ENCODE measurements around the gene RPS6KA5.

The RPS6KA5 gene

DNA sequence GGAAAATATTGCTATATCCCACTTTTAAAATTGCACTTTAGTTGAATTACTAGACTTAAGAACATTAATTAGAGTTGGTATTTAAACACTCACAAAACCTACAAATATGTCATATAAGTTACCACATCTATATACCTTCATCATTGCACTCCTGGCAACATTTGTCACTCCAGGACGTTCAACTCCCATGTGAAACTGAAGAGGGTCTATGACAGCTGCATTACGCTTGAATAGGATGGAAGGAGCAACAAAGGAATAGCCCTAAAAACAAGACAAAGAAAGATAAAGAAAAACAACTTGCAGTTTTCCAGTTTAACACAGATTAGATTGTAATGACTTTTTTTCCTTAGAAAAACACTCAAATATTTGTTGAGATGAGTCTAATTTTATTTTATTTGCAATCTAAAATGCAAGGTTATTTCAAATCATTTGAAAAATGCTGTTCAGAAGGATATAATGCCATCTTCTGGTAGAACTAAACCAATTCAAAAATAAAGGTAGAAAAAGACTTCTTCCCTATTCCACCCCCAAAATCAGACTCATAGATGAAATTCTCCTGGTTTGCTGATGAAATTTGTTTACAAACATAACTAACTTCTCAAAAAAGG lies 159.9 kb downstream of the RPS6KA5 start:
- H2BK120ac ChIP-seq (ENCODE audit: insufficient read depth, low read length, poor library complexity): no peak overlapping the region
- no peak overlapping the region for H4K91ac ChIP-seq (ENCODE audit: low read depth, low read length)
- no peaks in the 10 kb centered on the region for H3K27me3 ChIP-seq (ENCODE audit: insufficient read depth, low read length)
- no peak overlapping the region for H3K4ac ChIP-seq (ENCODE audit: low read depth, low read length)
- H3K9me3 ChIP-seq (ENCODE audit: insufficient read depth, low read depth, low read length): no peaks in the 10 kb centered on the region
- no peak overlapping the region for H3K4me3 ChIP-seq (ENCODE audit: low read depth, low read length)
- no peak overlapping the region for H4K8ac ChIP-seq (ENCODE audit: low read depth, low read length)
- H4K12ac ChIP-seq (ENCODE audit: low read depth, low read length): no peak overlapping the region
- DNase-seq: no peak
- H3K4me1 ChIP-seq (ENCODE audit: control insufficient read depth in 1 of 2, insufficient read depth in 2 of 2, low read length in 2 of 2): no peaks in the 10 kb centered on the region
- H3K14ac ChIP-seq (ENCODE audit: low read length): no peak overlapping the region
- no peak overlapping the region for H3K23ac ChIP-seq (ENCODE audit: low read length)
- WGBS (ENCODE audit: extremely low coverage, insufficient coverage, insufficient read length): no CpG with 5 or more reads among the region's 2 CpGs
- no peak overlapping the region for H2AFZ ChIP-seq (ENCODE audit: insufficient read depth, low read length, poor library complexity)
- no peaks in the 10 kb centered on the region for H3K79me1 ChIP-seq (ENCODE audit: low read length)
- H3K79me2 ChIP-seq (ENCODE audit: control insufficient read depth, insufficient read depth, low read length, poor library complexity): no peaks in the 10 kb centered on the region
- no peak overlapping the region for H2AK5ac ChIP-seq (ENCODE audit: low read length)
- no peak overlapping the region for H3K4me2 ChIP-seq (ENCODE audit: low read length)
- no peak overlapping the region for H2BK12ac ChIP-seq (ENCODE audit: low read length)
- H2BK5ac ChIP-seq (ENCODE audit: low read depth, low read length, poor library complexity): no peak overlapping the region
- H3K27ac ChIP-seq (ENCODE audit: low read depth, low read length): no peak overlapping the region
- peaks cover 0 to 2% of the 10 kb centered on the region in 2 experiments for H3K36me3 ChIP-seq (ENCODE audit: control insufficient read depth in 1 of 2, insufficient read depth in 2 of 2, low read length in 2 of 2)
- no peak overlapping the region for H3K18ac ChIP-seq (ENCODE audit: low read length)
- no peak overlapping the region for H3K9ac ChIP-seq (ENCODE audit: low read length)

DNA sequence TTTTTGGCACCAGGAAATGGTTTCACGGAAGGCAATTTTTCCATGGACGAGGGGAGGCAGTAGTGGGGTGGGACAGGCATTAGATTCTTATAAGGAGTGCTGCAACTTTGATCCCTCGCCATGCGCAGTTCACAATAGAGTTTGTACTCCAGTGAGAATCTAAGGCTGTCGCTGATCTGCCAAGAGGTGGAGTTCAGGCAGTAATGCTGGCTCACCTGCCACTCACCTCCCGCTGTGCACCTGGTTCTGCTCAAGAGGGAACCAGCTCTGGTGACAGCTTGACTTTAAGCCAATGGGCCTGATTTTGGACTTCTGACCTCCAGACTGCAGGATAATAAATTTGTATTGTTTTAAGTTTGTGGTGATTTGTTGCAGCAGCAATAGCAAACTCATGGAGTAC lies 163.4 kb downstream of the RPS6KA5 start:
- H3K79me1 ChIP-seq (ENCODE audit: low read length): no peaks in the 10 kb centered on the region
- H3K23ac ChIP-seq (ENCODE audit: low read length): no peak overlapping the region
- no peak overlapping the region for H3K4me3 ChIP-seq (ENCODE audit: low read depth, low read length)
- H4K91ac ChIP-seq (ENCODE audit: low read depth, low read length): no peak overlapping the region
- no peak overlapping the region for H2AFZ ChIP-seq (ENCODE audit: insufficient read depth, low read length, poor library complexity)
- no peak overlapping the region for H3K14ac ChIP-seq (ENCODE audit: low read length)
- H3K4ac ChIP-seq (ENCODE audit: low read depth, low read length): no peak overlapping the region
- no peak overlapping the region for H2BK12ac ChIP-seq (ENCODE audit: low read length)
- no peaks in the 10 kb centered on the region for H3K79me2 ChIP-seq (ENCODE audit: control insufficient read depth, insufficient read depth, low read length, poor library complexity)
- H3K4me1 ChIP-seq (ENCODE audit: control insufficient read depth in 1 of 2, insufficient read depth in 2 of 2, low read length in 2 of 2): no peaks in the 10 kb centered on the region
- no peaks in the 10 kb centered on the region for H3K9me3 ChIP-seq (ENCODE audit: insufficient read depth, low read depth, low read length)
- H3K36me3 ChIP-seq (ENCODE audit: control insufficient read depth in 1 of 2, insufficient read depth in 2 of 2, low read length in 2 of 2): peaks cover 0 to 2% of the 10 kb centered on the region in 2 experiments
- H3K18ac ChIP-seq (ENCODE audit: low read length): no peak overlapping the region
- no peak overlapping the region for H2BK120ac ChIP-seq (ENCODE audit: insufficient read depth, low read length, poor library complexity)
- no peak for DNase-seq
- H3K27me3 ChIP-seq (ENCODE audit: insufficient read depth, low read length): no peaks in the 10 kb centered on the region
- H2BK5ac ChIP-seq (ENCODE audit: low read depth, low read length, poor library complexity): no peak overlapping the region
- H3K4me2 ChIP-seq (ENCODE audit: low read length): no peak overlapping the region
- no peak overlapping the region for H4K8ac ChIP-seq (ENCODE audit: low read depth, low read length)
- no CpG with 5 or more reads among the region's 6 CpGs for WGBS (ENCODE audit: extremely low coverage, insufficient coverage, insufficient read length)
- H4K12ac ChIP-seq (ENCODE audit: low read depth, low read length): no peak overlapping the region
- H3K27ac ChIP-seq (ENCODE audit: low read depth, low read length): no peak overlapping the region
- H3K9ac ChIP-seq (ENCODE audit: low read length): no peak overlapping the region
- H2AK5ac ChIP-seq (ENCODE audit: low read length): no peak overlapping the region

DNA sequence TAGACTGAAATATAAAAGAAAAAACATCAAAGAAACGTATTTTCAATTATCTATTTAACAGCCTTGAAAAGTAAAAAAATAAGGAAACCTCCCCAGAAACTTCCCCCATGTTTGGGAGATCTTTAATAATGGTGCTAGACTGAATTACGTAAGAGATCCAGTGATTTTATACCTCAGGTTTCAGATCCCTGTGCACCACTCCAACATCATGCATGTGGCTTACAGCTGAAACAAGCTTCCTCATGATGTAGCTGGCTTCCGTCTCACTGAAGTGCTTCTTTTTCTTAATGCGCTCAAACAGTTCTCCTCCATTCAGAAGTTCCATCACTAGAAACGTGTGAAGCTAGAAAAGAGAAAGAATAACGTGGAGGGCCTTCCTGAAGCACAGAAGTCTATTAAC lies 166.2 kb downstream of the RPS6KA5 start:
- Histone ChIP-seq H4K8ac (ENCODE audit: low read depth, low read length) (no peak overlapping the region), H2BK5ac (ENCODE audit: low read depth, low read length, poor library complexity) (no peak overlapping the region), H2BK12ac (ENCODE audit: low read length) (no peak overlapping the region), H3K23ac (ENCODE audit: low read length) (no peak overlapping the region), H3K4me1 (ENCODE audit: control insufficient read depth in 1 of 2, insufficient read depth in 2 of 2, low read length in 2 of 2) (no peaks in the 10 kb centered on the region), H2AFZ (ENCODE audit: insufficient read depth, low read length, poor library complexity) (no peak overlapping the region), H3K14ac (ENCODE audit: low read length) (no peak overlapping the region), H3K18ac (ENCODE audit: low read length) (no peak overlapping the region), H3K4me3 (ENCODE audit: low read depth, low read length) (no peak overlapping the region), H3K79me1 (ENCODE audit: low read length) (no peaks in the 10 kb centered on the region), H3K36me3 (ENCODE audit: control insufficient read depth in 1 of 2, insufficient read depth in 2 of 2, low read length in 2 of 2) (peaks cover 0 to 2% of the 10 kb centered on the region in 2 experiments), H3K4ac (ENCODE audit: low read depth, low read length) (no peak overlapping the region), H3K9ac (ENCODE audit: low read length) (no peak overlapping the region), H3K79me2 (ENCODE audit: control insufficient read depth, insufficient read depth, low read length, poor library complexity) (no peaks in the 10 kb centered on the region), H3K9me3 (ENCODE audit: insufficient read depth, low read depth, low read length) (no peaks in the 10 kb centered on the region), H3K4me2 (ENCODE audit: low read length) (no peak overlapping the region), H2AK5ac (ENCODE audit: low read length) (no peak overlapping the region), H3K27ac (ENCODE audit: low read depth, low read length) (no peak overlapping the region), H3K27me3 (ENCODE audit: insufficient read depth, low read length) (no peaks in the 10 kb centered on the region), H2BK120ac (ENCODE audit: insufficient read depth, low read length, poor library complexity) (no peak overlapping the region), H4K91ac (ENCODE audit: low read depth, low read length) (no peak overlapping the region), H4K12ac (ENCODE audit: low read depth, low read length) (no peak overlapping the region)
- DNase-seq: no peak
- no CpG with 5 or more reads among the region's 6 CpGs for WGBS (ENCODE audit: extremely low coverage, insufficient coverage, insufficient read length)

DNA sequence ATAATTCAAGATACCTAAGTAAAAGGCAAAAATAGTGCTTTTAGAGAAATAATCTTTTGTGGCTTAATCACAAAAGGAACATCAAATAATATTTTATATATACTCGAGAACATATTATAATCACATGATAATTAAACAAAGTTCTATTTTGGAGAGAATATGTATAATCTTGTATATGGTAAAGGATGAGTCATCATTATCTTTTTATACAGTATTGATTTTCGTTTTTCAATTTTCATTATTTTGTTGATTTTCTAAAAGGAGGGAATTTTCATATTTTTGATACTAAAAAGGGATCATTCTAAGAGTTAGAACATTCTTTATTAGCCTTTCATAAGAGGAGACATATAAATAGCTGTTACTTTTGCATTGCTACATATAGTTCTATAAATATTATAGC lies 166.9 kb downstream of the RPS6KA5 start:
- no peak overlapping the region for H3K23ac ChIP-seq (ENCODE audit: low read length)
- H3K4me1 ChIP-seq (ENCODE audit: control insufficient read depth in 1 of 2, insufficient read depth in 2 of 2, low read length in 2 of 2): no peaks in the 10 kb centered on the region
- no peak overlapping the region for H4K91ac ChIP-seq (ENCODE audit: low read depth, low read length)
- peaks cover 0 to under 1% of the 10 kb centered on the region in 2 experiments for H3K36me3 ChIP-seq (ENCODE audit: control insufficient read depth in 1 of 2, insufficient read depth in 2 of 2, low read length in 2 of 2)
- no peak overlapping the region for H2AFZ ChIP-seq (ENCODE audit: insufficient read depth, low read length, poor library complexity)
- no peak overlapping the region for H2AK5ac ChIP-seq (ENCODE audit: low read length)
- no peak overlapping the region for H3K9ac ChIP-seq (ENCODE audit: low read length)
- H3K4ac ChIP-seq (ENCODE audit: low read depth, low read length): no peak overlapping the region
- no peak overlapping the region for H3K27ac ChIP-seq (ENCODE audit: low read depth, low read length)
- H3K14ac ChIP-seq (ENCODE audit: low read length): no peak overlapping the region
- no peak overlapping the region for H4K8ac ChIP-seq (ENCODE audit: low read depth, low read length)
- no peaks in the 10 kb centered on the region for H3K79me2 ChIP-seq (ENCODE audit: control insufficient read depth, insufficient read depth, low read length, poor library complexity)
- H3K9me3 ChIP-seq (ENCODE audit: insufficient read depth, low read depth, low read length): no peaks in the 10 kb centered on the region
- H2BK5ac ChIP-seq (ENCODE audit: low read depth, low read length, poor library complexity): no peak overlapping the region
- H2BK120ac ChIP-seq (ENCODE audit: insufficient read depth, low read length, poor library complexity): no peak overlapping the region
- H3K27me3 ChIP-seq (ENCODE audit: insufficient read depth, low read length): no peaks in the 10 kb centered on the region
- no peak overlapping the region for H4K12ac ChIP-seq (ENCODE audit: low read depth, low read length)
- no CpG with 5 or more reads among the region's 2 CpGs for WGBS (ENCODE audit: extremely low coverage, insufficient coverage, insufficient read length)
- H2BK12ac ChIP-seq (ENCODE audit: low read length): no peak overlapping the region
- H3K18ac ChIP-seq (ENCODE audit: low read length): no peak overlapping the region
- H3K4me3 ChIP-seq (ENCODE audit: low read depth, low read length): no peak overlapping the region
- no peak overlapping the region for H3K4me2 ChIP-seq (ENCODE audit: low read length)
- DNase-seq: no peak
- no peaks in the 10 kb centered on the region for H3K79me1 ChIP-seq (ENCODE audit: low read length)
